Prostate gland (tissue), 2 donors: Measurements from ENCODE around the gene ABL2. TPM values are rescaled to one million over a fixed set of nuclear protein-coding genes. Genes with fewer than 3 reads are reported as not detected.

ENCODE experiments used
- DNase-seq: peaks from one replicate; pipeline ENCODE4 v3.0.0-alpha.2; 2019; ENCODE audit warnings: low spot score
- H3K27ac ChIP-seq, 2 donors: fragments of 200-600 bp; sonication (generic); 2 replicates each; pipeline ENCODE4 v1.5.1; 2017 to 2019
- H3K27me3 ChIP-seq: fragments of 200-600 bp; sonication (generic); replicated peaks from 2 replicates; pipeline ENCODE4 v1.5.1; 2019; ENCODE audit not compliant: insufficient read depth
- H3K36me3 ChIP-seq, 2 donors: fragments of 200-600 bp; sonication (generic); 1 replicate in 1 of 2; 2 replicates in 1 of 2; pipeline versions ENCODE4 v1.5.1 to v1.8.1; 2017 to 2019
- H3K4me1 ChIP-seq: fragments of 200-600 bp; sonication (generic); replicated peaks from 2 replicates; pipeline ENCODE4 v1.5.1; 2019
- H3K4me3 ChIP-seq, 2 donors: fragments of 200-600 bp; sonication (generic); 2 replicates each; pipeline ENCODE4 v1.5.1; 2017 to 2019
- H3K9me3 ChIP-seq: fragments of 200-600 bp; sonication (generic); 2 replicates; pipeline ENCODE4 v1.5.1; 2017
- CTCF ChIP-seq, 4 experiments: fragments of 200-600 bp in 2 of 4; fragments of 450-650 bp in 2 of 4; sonication (generic) in 2 of 4; IDR thresholded peaks; 1 replicate in 3 of 4; 2 replicates in 1 of 4; pipeline ENCODE4 v1.5.1; 2016 to 2019; ENCODE audit warnings: antibody characterized with exemption in 4 of 4, mild to moderate bottlenecking in 2 of 4, moderate library complexity in 2 of 4
- POLR2A ChIP-seq: fragments of 450-650 bp; IDR thresholded peaks from one replicate; pipeline ENCODE4 v1.6.1; 2016; ENCODE audit warnings: antibody characterized with exemption, mild to moderate bottlenecking
- POLR2AphosphoS5 ChIP-seq: sonication (generic); formaldehyde crosslinking; IDR thresholded peaks from one replicate; pipeline ENCODE4 v1.6.1; 2017; ENCODE audit warnings: antibody characterized with exemption
- WGBS: methylation state at CpG from one replicate; pipeline ENCODE4 v1.1.5; 2018; 5-methylcytosine and 5-hydroxymethylcytosine counted together
- intact Hi-C: fragments of 100-400 bp; cut with DNase I; formaldehyde crosslinking; loops from one replicate; pipeline ENCODE4 v1.14.2; 2022
- total RNA-seq, 2 donors: library from RNA; depleted of rRNA; stranded (reverse); fragments of >200 nt; gene quantifications; one replicate each; pipeline ENCODE4 v1.1.0, GENCODE V29; 2016

The ABL2 gene
- total RNA-seq, 2 donors from 2014 or later: 12.1 to 18.4 TPM

- H3K4me3 ChIP-seq: no peak overlapping the region
- H3K27ac ChIP-seq: no peak overlapping the region
- peaks cover 0 to 14% of the 10 kb centered on the region in 2 donors for H3K36me3 ChIP-seq
- TF ChIP-seq POLR2A: no peak
- TF ChIP-seq POLR2AphosphoS5: no peak
- DNase-seq: no peak
- WGBS: 94% methylated on average over 3 of the region's 3 CpGs
- no peaks in the 10 kb centered on the region for H3K9me3 ChIP-seq
- intact Hi-C loops: no loop called here
- no peaks in the 10 kb centered on the region for H3K4me1 ChIP-seq
- no peaks in the 10 kb centered on the region for H3K27me3 ChIP-seq
Observed at GRCh38 chr1:179104611-179105250, 124.7 kb downstream of the ABL2 start.

- Histone ChIP-seq H3K27me3 (no peaks in the 10 kb centered on the region), H3K36me3 (peaks cover 0 to 11% of the 10 kb centered on the region in 2 donors), H3K4me1 (no peaks in the 10 kb centered on the region), H3K4me3 (no peak overlapping the region), H3K27ac (no peak overlapping the region), H3K9me3 (no peaks in the 10 kb centered on the region)
- DNase-seq: no peak
- intact Hi-C loops: no loop called here
- TF ChIP-seq POLR2A (no peak), POLR2AphosphoS5 (no peak), CTCF (IDR thresholded peaks at IDR 0.05) (no peak)
- 100% methylated on average over 1 of the region's 1 CpG for WGBS
Observed at GRCh38 chr1:179103999-179104398, 125.5 kb downstream of the ABL2 start.

- 92% methylated on average over 4 of the region's 4 CpGs for WGBS
- H3K27me3 ChIP-seq: no peaks in the 10 kb centered on the region
- H3K36me3 ChIP-seq: no peaks in the 10 kb centered on the region
- no peak for TF ChIP-seq POLR2AphosphoS5
- no peak for TF ChIP-seq POLR2A
- no peak for TF ChIP-seq CTCF (IDR thresholded peaks at IDR 0.05)
- intact Hi-C loops: no loop called here
- no peak overlapping the region for H3K4me3 ChIP-seq
- DNase-seq: no peak
- no peaks in the 10 kb centered on the region for H3K4me1 ChIP-seq
- H3K27ac ChIP-seq: no peak overlapping the region
- no peaks in the 10 kb centered on the region for H3K9me3 ChIP-seq
Observed at GRCh38 chr1:179101566-179101965, 127.9 kb downstream of the ABL2 start.

- H3K27me3 ChIP-seq: no peaks in the 10 kb centered on the region
- intact Hi-C loops: no loop called here
- no peak for DNase-seq
- no peak overlapping the region for H3K27ac ChIP-seq
- WGBS: 97% methylated on average over 4 of the region's 4 CpGs
- H3K4me3 ChIP-seq: no peak overlapping the region
- no peaks in the 10 kb centered on the region for H3K4me1 ChIP-seq
- H3K9me3 ChIP-seq: no peaks in the 10 kb centered on the region
- H3K36me3 ChIP-seq: no peaks in the 10 kb centered on the region
- TF ChIP-seq POLR2A: no peak
Observed at GRCh38 chr1:179099891-179100290, 129.6 kb downstream of the ABL2 start.

GRCh38 chr1:179095924-179096323 lies 133.6 kb downstream of the ABL2 start:
- WGBS: 36% methylated on average over 3 of the region's 3 CpGs
- H3K36me3 ChIP-seq: peaks cover 0 to 15% of the 10 kb centered on the region in 2 donors
- H3K27me3 ChIP-seq: no peaks in the 10 kb centered on the region
- no peaks in the 10 kb centered on the region for H3K9me3 ChIP-seq
- H3K4me1 ChIP-seq: no peaks in the 10 kb centered on the region
- H3K4me3 ChIP-seq: no peak overlapping the region
- intact Hi-C loops: no loop called here
- no peak for TF ChIP-seq POLR2A
- TF ChIP-seq POLR2AphosphoS5: no peak
- TF ChIP-seq CTCF (IDR thresholded peaks at IDR 0.05): no peak
- DNase-seq: no peak
- peak overlapping the region; percentile 8 to 46 for H3K27ac ChIP-seq

- peak overlapping the region; percentile 8 to 46 for H3K27ac ChIP-seq
- H3K4me1 ChIP-seq: no peaks in the 10 kb centered on the region
- H3K36me3 ChIP-seq: peaks cover 0 to 15% of the 10 kb centered on the region in 2 donors
- no peaks in the 10 kb centered on the region for H3K9me3 ChIP-seq
- intact Hi-C loops: no loop called here
- no peak for TF ChIP-seq CTCF (IDR thresholded peaks at IDR 0.05)
- no peak for TF ChIP-seq POLR2AphosphoS5
- TF ChIP-seq POLR2A: no peak
- no peaks in the 10 kb centered on the region for H3K27me3 ChIP-seq
- no peak overlapping the region for H3K4me3 ChIP-seq
- 71% methylated on average over 4 of the region's 4 CpGs for WGBS
- no peak for DNase-seq
Observed at GRCh38 chr1:179095377-179095776, 134.1 kb downstream of the ABL2 start.
